Body of pancreas (tissue), 4 donors: ENCODE measurements around the gene IFNLR1.

Experiments
- POLR2A ChIP-seq, 3 donors: fragments of 450-650 bp; IDR thresholded peaks; one replicate each; pipeline ENCODE4 v1.6.1; 2016; ENCODE audit warnings: antibody characterized with exemption in 3 of 3, mild to moderate bottlenecking in 2 of 3
- TF ChIP-seq, protein P1 (sequence below), 7 experiments: fragments of 450-650 bp in 4 of 7; fragments of 200-600 bp in 3 of 7; sonication (generic) in 3 of 7; IDR thresholded peaks; one replicate each; pipeline ENCODE4 v1.5.1; 2016 to 2019; ENCODE audit warnings: antibody characterized with exemption in 7 of 7

DNA sequence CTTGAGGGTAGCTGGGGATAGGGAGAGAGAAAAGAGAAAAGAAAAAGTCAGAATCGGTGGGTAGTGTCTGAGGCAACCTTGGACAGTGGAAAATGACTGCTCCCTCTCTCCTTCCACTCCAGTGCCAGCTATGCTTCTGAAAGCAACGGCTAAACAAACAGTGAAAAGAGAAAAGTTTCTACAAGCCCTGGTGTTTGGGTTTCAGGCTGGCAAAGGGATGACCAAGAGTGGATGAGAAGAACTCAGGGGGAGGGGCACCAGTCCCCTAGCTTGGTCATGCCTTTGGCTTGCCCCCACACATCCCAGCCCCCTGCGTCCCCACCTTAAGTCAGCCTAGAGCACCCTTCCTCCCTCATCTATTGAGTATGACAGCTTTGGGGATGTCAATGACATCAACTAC is 52.7 kb downstream of the IFNLR1 start:
- TF ChIP-seq, protein P1, sequence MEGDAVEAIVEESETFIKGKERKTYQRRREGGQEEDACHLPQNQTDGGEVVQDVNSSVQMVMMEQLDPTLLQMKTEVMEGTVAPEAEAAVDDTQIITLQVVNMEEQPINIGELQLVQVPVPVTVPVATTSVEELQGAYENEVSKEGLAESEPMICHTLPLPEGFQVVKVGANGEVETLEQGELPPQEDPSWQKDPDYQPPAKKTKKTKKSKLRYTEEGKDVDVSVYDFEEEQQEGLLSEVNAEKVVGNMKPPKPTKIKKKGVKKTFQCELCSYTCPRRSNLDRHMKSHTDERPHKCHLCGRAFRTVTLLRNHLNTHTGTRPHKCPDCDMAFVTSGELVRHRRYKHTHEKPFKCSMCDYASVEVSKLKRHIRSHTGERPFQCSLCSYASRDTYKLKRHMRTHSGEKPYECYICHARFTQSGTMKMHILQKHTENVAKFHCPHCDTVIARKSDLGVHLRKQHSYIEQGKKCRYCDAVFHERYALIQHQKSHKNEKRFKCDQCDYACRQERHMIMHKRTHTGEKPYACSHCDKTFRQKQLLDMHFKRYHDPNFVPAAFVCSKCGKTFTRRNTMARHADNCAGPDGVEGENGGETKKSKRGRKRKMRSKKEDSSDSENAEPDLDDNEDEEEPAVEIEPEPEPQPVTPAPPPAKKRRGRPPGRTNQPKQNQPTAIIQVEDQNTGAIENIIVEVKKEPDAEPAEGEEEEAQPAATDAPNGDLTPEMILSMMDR (IDR thresholded peaks at IDR 0.05): no peak
- TF ChIP-seq POLR2A (IDR thresholded peaks at IDR 0.05): no peak
